T-helper 9 cell (primary cell): ENCODE measurements around the gene NEUROG3.

Experiments
- DNase-seq: peaks from one replicate; pipeline ENCODE4 v3.0.0-alpha.2; 2020
- total RNA-seq, 2 donors: gene quantifications; one replicate each; lab custom pipeline; 2026; lab: John Stamatoyannopoulos, UW

Gene NEUROG3, protein sequence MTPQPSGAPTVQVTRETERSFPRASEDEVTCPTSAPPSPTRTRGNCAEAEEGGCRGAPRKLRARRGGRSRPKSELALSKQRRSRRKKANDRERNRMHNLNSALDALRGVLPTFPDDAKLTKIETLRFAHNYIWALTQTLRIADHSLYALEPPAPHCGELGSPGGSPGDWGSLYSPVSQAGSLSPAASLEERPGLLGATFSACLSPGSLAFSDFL
- total RNA-seq = 0 reads per million in 2 donors

- DNase-seq = no peak
These were observed at the start of gene NEUROG3 for GRCh38 chr10:69573056-69573806. NEUROG3 (minus strand) TSS chr10:69573422; CDS start chr10:69573043, 379 bp downstream.

- DNase-seq = no peak
These were observed 47.4 kb upstream of the NEUROG3 start for GRCh38 chr10:69620625-69621024.

- no peak for DNase-seq
These were observed 46.4 kb upstream of the NEUROG3 start for GRCh38 chr10:69619626-69620025.

- DNase-seq = no peak
These were observed 45.5 kb upstream of the NEUROG3 start for GRCh38 chr10:69618746-69619145.

DNA sequence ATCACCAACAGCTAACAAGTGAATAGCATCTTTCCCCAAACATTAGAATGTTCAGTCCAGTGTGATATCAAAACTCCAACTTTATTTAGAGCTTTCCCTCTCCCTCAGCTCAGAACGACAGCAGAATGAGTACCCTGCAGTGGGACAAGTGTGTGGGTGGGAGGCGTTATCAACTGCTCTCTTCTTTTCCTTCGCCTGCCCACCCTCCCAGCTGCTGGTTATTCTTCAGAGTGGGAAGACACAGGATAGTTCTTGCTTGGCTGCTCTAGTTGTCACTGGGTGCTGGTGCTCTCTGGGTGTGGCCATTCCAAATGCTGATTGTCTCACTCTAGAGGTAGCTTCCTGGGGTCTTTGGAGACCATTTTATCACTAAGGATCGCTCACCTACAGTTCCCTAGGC, 43.1 kb upstream of the NEUROG3 start:
- no peak for DNase-seq

DNA sequence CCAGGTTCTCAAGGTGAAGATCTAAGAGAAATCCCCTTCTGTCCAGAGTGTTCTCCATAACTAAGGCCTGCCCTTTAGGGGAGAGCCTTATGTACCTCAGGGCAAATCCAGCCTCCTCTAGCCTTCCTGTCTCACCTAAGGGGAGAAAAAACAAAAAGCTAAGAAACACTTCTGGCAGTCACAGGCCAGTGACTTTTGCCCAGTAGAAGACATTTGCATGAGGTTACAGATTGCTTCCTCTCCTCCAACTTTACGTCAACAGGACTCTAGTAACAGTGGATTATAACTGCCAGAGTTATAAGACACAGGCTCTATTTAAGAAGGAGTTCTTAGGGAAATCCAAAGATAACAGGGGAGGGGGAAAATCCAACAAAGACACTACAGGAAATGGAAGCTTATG, 40.9 kb upstream of the NEUROG3 start:
- no peak for DNase-seq

DNA sequence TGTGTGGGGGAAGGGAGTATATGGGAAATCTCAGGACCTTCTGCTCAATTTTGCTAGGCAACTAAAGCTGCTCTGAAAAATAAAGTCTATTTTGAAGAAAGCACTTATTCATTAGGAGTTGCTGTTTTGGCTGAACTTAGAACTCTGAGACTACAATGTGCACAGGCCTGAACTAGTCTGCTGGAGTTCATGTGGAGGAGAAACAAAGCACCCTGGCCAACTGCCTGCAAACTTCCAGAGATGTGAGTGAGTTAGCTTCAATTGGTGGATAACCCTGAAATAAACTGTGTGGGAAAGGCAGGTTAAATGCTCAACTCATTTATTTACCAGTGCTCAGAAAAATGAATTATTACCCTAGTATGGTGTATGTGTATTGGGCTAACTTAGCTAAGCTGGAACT, 39.5 kb upstream of the NEUROG3 start:
- DNase-seq = no peak

DNA sequence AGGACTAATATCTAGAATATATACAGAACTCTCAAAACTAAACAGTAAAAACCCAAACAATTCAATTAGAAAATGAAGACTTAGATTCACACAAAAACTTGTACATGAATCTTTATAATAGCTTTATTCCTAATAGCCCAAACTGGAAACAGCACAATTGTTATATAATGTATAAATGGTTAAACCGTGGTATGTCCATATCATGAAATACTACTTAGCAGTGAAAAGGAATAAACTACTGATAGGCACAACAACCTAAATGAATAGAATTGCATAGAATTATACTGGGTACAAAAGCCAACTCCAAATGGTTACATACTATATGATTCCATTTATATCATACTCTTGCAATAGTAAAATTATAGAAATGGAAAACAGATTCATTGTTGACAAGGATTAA, 35.9 kb upstream of the NEUROG3 start:
- DNase-seq = no peak

DNA sequence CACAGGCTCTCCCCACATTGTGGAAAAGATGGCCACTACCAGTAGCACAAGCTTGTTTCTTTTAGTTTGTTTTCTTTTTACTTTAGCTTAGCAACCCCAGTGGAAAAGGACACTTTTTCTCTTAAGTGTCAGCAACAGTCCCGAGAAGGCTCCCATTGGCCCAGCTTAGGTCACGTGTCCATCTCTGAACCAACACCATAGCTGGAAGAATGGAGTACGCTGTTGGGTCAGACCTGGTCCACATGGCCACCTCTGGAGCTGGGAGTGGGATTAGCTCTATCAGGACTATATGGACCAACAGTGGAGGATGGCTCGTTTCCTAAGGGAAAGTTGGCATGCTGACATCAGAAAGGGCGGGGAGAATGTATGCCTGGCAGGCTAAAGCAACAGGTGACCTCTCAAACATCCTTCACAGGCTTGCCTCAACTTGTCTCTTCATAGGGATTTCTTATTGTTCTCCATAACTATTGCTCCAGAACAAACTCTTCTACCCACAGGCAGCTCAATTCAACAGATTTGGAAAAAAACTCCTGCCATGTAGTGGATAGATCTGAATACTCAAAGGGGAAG, 27.6 kb upstream of the NEUROG3 start:
- no peak for DNase-seq

DNA sequence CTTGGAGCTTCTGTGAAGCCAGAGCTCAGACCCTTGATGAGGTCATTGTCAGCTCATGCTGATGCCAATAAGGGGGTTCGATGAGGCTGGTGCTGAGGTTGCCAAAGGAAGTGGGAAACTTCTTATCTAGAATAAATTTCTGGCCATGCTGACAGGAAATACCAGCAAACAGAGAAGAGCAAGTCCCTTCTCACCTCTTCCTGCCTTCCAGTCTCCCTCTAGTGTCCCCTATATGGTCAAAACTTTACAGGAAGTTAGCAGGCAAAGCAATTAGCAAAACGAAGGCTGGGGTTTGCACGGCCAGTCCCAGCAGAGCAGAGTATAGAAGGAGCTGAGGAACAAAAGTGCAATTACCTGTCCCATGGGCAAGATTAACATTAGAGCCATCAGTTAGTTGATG, 15.1 kb upstream of the NEUROG3 start:
- DNase-seq = no peak

GRCh38 chr10:69584624-69585023, 11.4 kb upstream of the NEUROG3 start:
- DNase-seq = no peak

GRCh38 chr10:69583106-69583505, 9.9 kb upstream of the NEUROG3 start:
- DNase-seq = no peak

- no peak for DNase-seq
These were observed 7.2 kb upstream of the NEUROG3 start for GRCh38 chr10:69580435-69580834.

DNA sequence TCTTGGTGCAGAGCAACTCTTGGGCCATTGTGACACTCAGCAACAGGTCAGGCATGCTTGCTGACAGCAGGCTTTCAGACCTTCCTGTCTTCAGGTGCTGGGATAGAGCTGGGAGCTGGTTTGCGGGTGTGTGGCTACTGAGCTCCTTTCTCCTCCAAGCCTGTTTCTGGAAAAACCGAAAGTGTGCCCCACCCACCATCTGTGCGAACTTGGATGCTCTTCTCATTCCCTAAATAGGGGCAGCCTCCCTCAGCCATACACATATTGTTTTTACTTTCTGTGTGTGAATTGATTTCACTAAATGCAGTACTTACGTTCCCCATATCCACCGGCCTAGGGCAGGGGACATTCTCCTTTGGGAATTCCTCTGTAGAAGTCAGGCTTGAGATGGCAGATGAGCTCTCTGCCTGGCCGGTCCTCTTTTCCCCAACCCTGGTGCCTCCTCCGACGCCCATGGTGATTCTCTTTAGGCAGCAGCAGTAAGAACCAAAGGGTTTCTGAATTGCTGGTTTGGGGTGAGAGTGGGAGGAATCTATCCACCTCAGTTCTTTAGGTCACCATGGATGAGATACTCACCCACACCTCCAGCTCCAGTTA, 6.3 kb upstream of the NEUROG3 start:
- no peak for DNase-seq

DNA sequence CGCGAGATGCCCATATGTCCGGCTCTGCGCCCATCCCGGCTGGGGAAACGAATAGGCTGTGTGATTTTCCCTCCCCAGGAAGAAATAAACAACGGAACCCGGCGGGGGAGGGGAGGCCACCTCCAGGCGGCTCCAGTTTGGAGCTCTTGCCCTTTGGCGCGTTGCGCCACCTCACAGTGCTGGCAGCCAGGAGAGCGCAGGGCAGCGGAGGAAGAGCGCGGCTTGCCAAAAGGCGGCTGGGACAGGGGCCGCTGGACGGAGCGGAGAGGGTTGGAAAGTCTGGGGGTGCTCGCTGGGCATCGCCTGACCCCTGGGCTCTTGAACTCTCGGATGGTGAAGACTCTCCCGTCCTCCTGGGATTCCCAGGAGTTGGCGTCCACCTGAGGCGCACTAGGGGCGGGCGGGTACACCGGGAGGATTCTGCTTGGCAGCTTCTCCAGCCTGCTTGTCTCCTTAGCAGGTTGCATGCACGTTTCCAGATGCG, 5.3 kb upstream of the NEUROG3 start:
- DNase-seq = no peak

GRCh38 chr10:69577268-69578232, 4.3 kb upstream of the NEUROG3 start:
- DNase-seq = no peak

- no peak for DNase-seq
These were observed 3.3 kb upstream of the NEUROG3 start for GRCh38 chr10:69576334-69577011.

DNA sequence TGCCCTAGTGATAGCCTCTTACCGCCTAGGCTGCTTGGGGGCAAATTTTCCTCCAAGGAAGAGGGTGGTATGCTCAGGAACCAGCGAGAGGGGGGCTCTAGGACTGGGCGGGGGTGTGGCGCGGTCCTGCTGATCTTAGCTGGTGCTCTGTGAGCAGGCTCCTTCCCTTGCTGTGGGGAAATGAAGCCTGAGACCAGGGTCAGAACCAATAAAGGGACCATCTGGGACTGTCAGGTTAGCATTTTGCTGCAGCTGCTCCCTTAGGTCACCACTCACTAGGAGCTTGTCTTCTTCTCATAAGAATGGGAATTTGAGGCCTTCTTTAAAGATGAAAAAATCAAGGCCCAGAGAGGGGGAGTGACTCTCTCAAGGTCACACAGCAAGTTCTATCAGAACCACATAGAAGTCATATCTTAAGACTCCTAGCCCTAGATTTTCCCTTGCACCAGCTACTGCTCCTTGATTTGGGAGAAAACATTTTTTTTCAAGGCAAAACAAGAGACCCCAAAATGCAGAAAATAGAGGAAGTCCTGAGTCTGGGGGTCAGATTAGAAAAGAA, 2.0 kb upstream of the NEUROG3 start:
- DNase-seq = no peak

GRCh38 chr10:69574571-69574978, 1.4 kb upstream of the NEUROG3 start:
- DNase-seq = no peak

- no peak for DNase-seq
These were observed 815 bp downstream of the NEUROG3 start for GRCh38 chr10:69572159-69573055.
